CD8-positive, alpha-beta memory T cell (primary cell): Measurements from ENCODE around the gene ERGIC1. TPM values are rescaled to one million over a fixed set of nuclear protein-coding genes. Genes with fewer than 3 reads are reported as not detected.
A peak's percentile ranks its signal among the peaks of the same experiment; 100 is the strongest.

ENCODE experiments used
- CTCF ChIA-PET: fragments of 350-600 bp; sonication (Branson Sonifier 250); formaldehyde crosslinking; loops from one replicate; lab custom pipeline; 2021; ENCODE audit warnings: antibody characterized with exemption; lab: Charles Lee
- POLR2A ChIA-PET: fragments of 350-600 bp; sonication (Branson Sonifier 250); formaldehyde crosslinking; loops from one replicate; lab custom pipeline; 2021; ENCODE audit warnings: antibody characterized with exemption; lab: Charles Lee
- DNase-seq, 5 donors: peaks; one replicate each; pipeline versions ENCODE4 v3.0.0 to v3.0.0-alpha.2; 2020 to 2022; ENCODE audit warnings: mixed read lengths in 1 of 5
- H3K27ac ChIP-seq: one replicate; pipeline ENCODE4 v1.7.0; 2013; ENCODE audit warnings: low read depth, mild to moderate bottlenecking, low read length, moderate library complexity
- H3K27me3 ChIP-seq: 2 replicates; pipeline ENCODE4 v1.7.0; 2013; ENCODE audit warnings: low read length, mild to moderate bottlenecking; ENCODE audit not compliant: insufficient read depth, poor library complexity, severe bottlenecking
- H3K36me3 ChIP-seq: 2 replicates; pipeline ENCODE4 v1.7.0; 2013; ENCODE audit warnings: mild to moderate bottlenecking, low read length, moderate library complexity; ENCODE audit not compliant: insufficient read depth
- H3K4me1 ChIP-seq: 2 replicates; pipeline ENCODE4 v1.7.0; 2013; ENCODE audit warnings: mild to moderate bottlenecking, low read length, moderate library complexity; ENCODE audit not compliant: insufficient read depth
- H3K4me3 ChIP-seq: 2 replicates; pipeline ENCODE4 v1.7.0; 2013; ENCODE audit warnings: mild to moderate bottlenecking, low read length
- H3K9me3 ChIP-seq: 2 replicates; pipeline ENCODE4 v1.7.0; 2013; ENCODE audit warnings: mild to moderate bottlenecking, low read length
- H3K27ac Mint-ChIP-seq, 8 donors: one replicate each; pipeline ENCODE4 v1.8.0; 2020 to 2021; ENCODE audit warnings: mixed read lengths in 8 of 8, mild to moderate bottlenecking in 6 of 8, inconsistent platforms in 3 of 8, moderate library complexity in 3 of 8
- H3K27me3 Mint-ChIP-seq, 2 donors: one replicate each; pipeline ENCODE4 v1.8.0; 2020 to 2021; ENCODE audit warnings: mixed read lengths in 2 of 2, mild to moderate bottlenecking in 1 of 2, moderate library complexity in 1 of 2
- H3K36me3 Mint-ChIP-seq, 3 donors: one replicate each; pipeline ENCODE4 v1.8.0; 2020 to 2021; ENCODE audit warnings: mixed read lengths in 3 of 3, inconsistent platforms in 1 of 3, mild to moderate bottlenecking in 1 of 3
- H3K4me1 Mint-ChIP-seq, 3 donors: one replicate each; pipeline ENCODE4 v1.8.0; 2020 to 2021; ENCODE audit warnings: mixed read lengths in 3 of 3, inconsistent platforms in 1 of 3, mild to moderate bottlenecking in 1 of 3
- H3K4me3 Mint-ChIP-seq, 7 donors: one replicate each; pipeline ENCODE4 v1.8.0; 2020 to 2021; ENCODE audit warnings: mixed read lengths in 7 of 7, mild to moderate bottlenecking in 6 of 7, moderate library complexity in 4 of 7, inconsistent platforms in 2 of 7
- H3K9me3 Mint-ChIP-seq, 5 donors: one replicate each; pipeline ENCODE4 v1.8.0; 2020 to 2022; ENCODE audit warnings: mixed read lengths in 5 of 5, mild to moderate bottlenecking in 3 of 5, moderate library complexity in 2 of 5, inconsistent platforms in 1 of 5
- polyA plus RNA-seq: library from polyadenylated mRNA; unstranded; fragments of 300-500 nt; fragmentation: Illumina TruSeq; gene quantifications from one replicate; pipeline ENCODE4 v1.2.3, GENCODE V29; 2021
- total RNA-seq, 2 experiments: library from RNA; stranded (reverse); gene quantifications; one replicate each; pipeline ENCODE4 v1.2.3, GENCODE V29; 2021

The ERGIC1 gene
- total and polyA plus RNA-seq, 3 experiments from 2014 or later = 25.9 to 39.9 (median 39.7) TPM

DNA sequence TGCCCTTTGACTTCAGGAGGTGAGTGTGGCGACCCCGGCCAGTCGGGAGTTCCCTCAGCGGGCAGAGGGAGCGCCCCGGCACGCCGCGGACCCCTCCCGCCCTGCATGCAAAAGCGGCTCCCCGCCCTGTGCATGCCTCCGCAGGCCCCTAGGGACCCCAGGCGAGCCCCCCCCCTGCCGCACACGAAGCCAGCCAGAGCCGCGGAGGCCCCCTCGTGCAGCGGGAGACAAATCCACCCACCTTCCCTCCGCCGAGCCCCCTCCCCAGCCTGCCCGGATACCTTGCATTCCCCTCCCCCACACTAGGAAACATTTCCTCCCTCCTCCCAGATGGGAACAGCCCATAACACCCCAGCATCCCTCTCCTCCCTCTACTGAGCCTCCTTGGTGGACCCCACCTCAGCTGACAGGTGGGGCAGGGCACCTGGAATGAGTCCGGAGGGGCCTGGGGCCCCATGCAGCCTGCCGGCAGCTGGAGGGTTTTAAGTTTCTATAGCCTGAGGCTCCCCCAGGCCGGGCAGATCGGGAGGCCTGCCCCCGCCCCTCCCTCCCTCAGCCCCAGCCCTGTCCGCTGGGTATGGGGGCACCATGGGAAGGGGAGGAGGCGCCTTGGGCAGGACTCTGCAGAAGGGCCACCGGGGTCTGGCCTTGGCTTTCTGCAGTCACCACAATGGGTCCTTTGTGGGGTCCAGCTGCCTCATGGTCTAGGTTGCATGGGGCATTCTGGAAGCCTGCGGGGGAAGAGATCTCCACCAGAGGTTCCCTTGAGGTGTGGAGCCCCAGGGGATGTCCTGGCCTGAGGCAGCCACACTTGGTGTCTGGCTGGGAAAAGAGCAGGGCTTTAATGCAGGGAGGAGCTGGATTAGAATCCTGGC lies 601 bp downstream of the ERGIC1 start:
- POLR2A ChIA-PET = interaction anchor here (1.2 to 3.3 kb wide), 2 partner anchors 63 to 64 kb away, joined by 3 to 26 read pairs; partner anchors contain the start of gene DUSP1
- peak overlapping the region; percentile 87 to 96 (median 91) for H3K4me3 Mint-ChIP-seq
- peaks cover 0 to 3% (median 0%) of the 10 kb centered on the region in 3 donors for H3K36me3 Mint-ChIP-seq
- Histone ChIP-seq H3K4me3 (peak overlapping the region; percentile 54), H3K27ac (peak overlapping the region; percentile 54), H3K27me3 (no peaks in the 10 kb centered on the region), H3K4me1 (peaks cover 36% of the 10 kb centered on the region), H3K9me3 (no peaks in the 10 kb centered on the region), H3K36me3 (no peaks in the 10 kb centered on the region)
- peak overlapping the region; percentile 59 to 97 (median 90) for H3K27ac Mint-ChIP-seq
- H3K27me3 Mint-ChIP-seq = no peaks in the 10 kb centered on the region
- peaks cover 37 to 48% (median 41%) of the 10 kb centered on the region in 3 donors for H3K4me1 Mint-ChIP-seq
- peak in 1 of 5 donors; percentile 14 for DNase-seq
- H3K9me3 Mint-ChIP-seq = no peaks in the 10 kb centered on the region
- CTCF ChIA-PET = interaction anchor here (1.0 to 6.4 kb wide), 2 partner anchors 63 to 120 kb away, joined by 3 to 55 read pairs; partner anchors contain the start of gene DUSP1

DNA sequence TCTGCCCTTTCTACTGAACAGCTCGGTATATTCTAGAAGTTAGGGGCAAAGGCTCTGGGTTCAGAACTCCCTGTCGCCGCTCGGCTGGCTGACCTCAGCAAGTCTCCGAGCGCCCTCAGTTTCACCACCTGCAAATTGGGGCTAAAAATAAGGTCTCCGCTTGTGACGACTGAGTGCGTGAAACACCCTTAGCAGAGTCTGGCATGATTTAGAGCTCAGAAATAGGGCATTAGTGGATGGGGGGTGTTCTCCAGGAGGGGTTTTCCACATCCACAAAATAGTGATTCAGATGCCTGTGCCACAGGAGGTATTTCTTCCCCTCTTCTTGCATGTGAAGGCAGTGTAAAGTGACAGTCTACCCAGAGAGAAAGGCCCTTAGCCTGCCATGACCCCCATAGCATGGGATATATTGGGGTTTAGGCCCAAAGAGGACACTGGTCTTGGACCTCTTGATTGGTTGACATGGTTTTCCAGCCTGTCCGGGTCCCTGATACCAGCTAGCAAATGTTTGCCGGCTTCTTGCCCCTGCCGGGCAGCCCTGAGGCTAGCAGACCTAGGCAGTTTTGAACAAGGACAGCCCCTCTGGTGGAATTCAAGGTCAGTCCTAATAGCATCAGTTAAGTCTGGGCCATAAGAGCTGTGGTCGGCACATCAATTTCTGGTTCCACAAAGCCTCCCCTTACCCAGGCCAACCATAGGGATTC lies 1.4 kb downstream of the ERGIC1 start:
- Histone ChIP-seq H3K27ac (peak overlapping the region; percentile 54), H3K4me3 (peak overlapping the region; percentile 54), H3K27me3 (no peaks in the 10 kb centered on the region), H3K36me3 (no peaks in the 10 kb centered on the region), H3K9me3 (no peaks in the 10 kb centered on the region), H3K4me1 (peaks cover 36% of the 10 kb centered on the region)
- POLR2A ChIA-PET = interaction anchor here (3.3 kb wide), 1 partner anchor 64 kb away, joined by 26 read pairs; the partner anchor contains the start of gene DUSP1
- Mint-ChIP-seq H3K27ac (peak overlapping the region; percentile 79 to 97 (median 90)), H3K27me3 (no peaks in the 10 kb centered on the region), H3K9me3 (no peaks in the 10 kb centered on the region), H3K4me1 (peaks cover 43 to 52% (median 45%) of the 10 kb centered on the region in 3 donors), H3K4me3 (peak overlapping the region; percentile 87 to 96 (median 91)), H3K36me3 (peaks cover 0 to 6% (median 0%) of the 10 kb centered on the region in 3 donors)
- DNase-seq = peak in 2 of 5 donors; percentile 15 to 37
- CTCF ChIA-PET = interaction anchor here (0.9 to 6.4 kb wide), 3 partner anchors 64 to 120 kb away, joined by 3 to 55 read pairs (median 5); partner anchors contain the start of gene DUSP1

GRCh38 chr5:172835994-172836356 lies 1.9 kb downstream of the ERGIC1 start:
- H3K27me3 Mint-ChIP-seq = no peaks in the 10 kb centered on the region
- H3K27ac Mint-ChIP-seq = peak overlapping the region; percentile 79 to 97 (median 92)
- H3K4me1 ChIP-seq = peaks cover 36% of the 10 kb centered on the region

GRCh38 chr5:172837640-172838039 lies 3.6 kb downstream of the ERGIC1 start:
- Histone ChIP-seq H3K27ac (no peak overlapping the region), H3K4me1 (peaks cover 36% of the 10 kb centered on the region), H3K36me3 (no peaks in the 10 kb centered on the region), H3K27me3 (no peaks in the 10 kb centered on the region), H3K9me3 (no peaks in the 10 kb centered on the region), H3K4me3 (peak overlapping the region; percentile 24)
- Mint-ChIP-seq H3K4me1 (peaks cover 50 to 65% (median 56%) of the 10 kb centered on the region in 3 donors), H3K27me3 (no peaks in the 10 kb centered on the region), H3K36me3 (peaks cover 3 to 21% (median 5%) of the 10 kb centered on the region in 3 donors), H3K27ac (peak overlapping the region; percentile 78 to 97 (median 92)), H3K4me3 (peak overlapping the region; percentile 50 to 87 (median 69)), H3K9me3 (no peaks in the 10 kb centered on the region)
- ChIA-PET POLR2A (interaction anchor here (3.3 kb wide), 1 partner anchor 66 kb away, joined by 26 read pairs; the partner anchor contains the start of gene DUSP1), CTCF (interaction anchor here (1.4 to 6.4 kb wide), 2 partner anchors 66 to 95 kb away, joined by 3 to 55 read pairs; partner anchors contain the start of gene DUSP1)
- DNase-seq = peak; percentile 16 to 75 (median 65)

More at GRCh38 chr5:172835994-172836356, 1.9 kb downstream of the ERGIC1 start:
- Mint-ChIP-seq H3K9me3 (no peaks in the 10 kb centered on the region), H3K36me3 (peaks cover 0 to 12% (median 3%) of the 10 kb centered on the region in 3 donors), H3K4me3 (peak overlapping the region; percentile 87 to 96 (median 91)), H3K4me1 (peaks cover 46 to 57% (median 48%) of the 10 kb centered on the region in 3 donors)
- Histone ChIP-seq H3K27me3 (no peaks in the 10 kb centered on the region), H3K27ac (no peak overlapping the region), H3K36me3 (no peaks in the 10 kb centered on the region), H3K4me3 (no peak overlapping the region), H3K9me3 (no peaks in the 10 kb centered on the region)
- no peak for DNase-seq
- CTCF ChIA-PET = interaction anchor here (0.9 to 6.4 kb wide), 2 partner anchors 64 to 119 kb away, joined by 5 to 55 read pairs; partner anchors contain the start of gene DUSP1
- POLR2A ChIA-PET = interaction anchor here (3.3 kb wide), 1 partner anchor 64 kb away, joined by 26 read pairs; the partner anchor contains the start of gene DUSP1

- peak overlapping the region in 6 of 7 donors; percentile 61 to 87 (median 72) for H3K4me3 Mint-ChIP-seq
- H3K27me3 Mint-ChIP-seq = no peaks in the 10 kb centered on the region
- Histone ChIP-seq H3K9me3 (no peaks in the 10 kb centered on the region), H3K27me3 (no peaks in the 10 kb centered on the region), H3K4me1 (peaks cover 33% of the 10 kb centered on the region), H3K27ac (no peak overlapping the region), H3K4me3 (peak overlapping the region; percentile 24), H3K36me3 (no peaks in the 10 kb centered on the region)
- CTCF ChIA-PET = interaction anchor here (1.0 to 6.4 kb wide), 3 partner anchors 9 to 67 kb away, joined by 3 to 55 read pairs (median 4); partner anchors contain the start of gene DUSP1
- peaks cover 52 to 65% (median 59%) of the 10 kb centered on the region in 3 donors for H3K4me1 Mint-ChIP-seq
- DNase-seq = no peak
- peaks cover 3 to 21% (median 7%) of the 10 kb centered on the region in 3 donors for H3K36me3 Mint-ChIP-seq
- H3K27ac Mint-ChIP-seq = peak overlapping the region; percentile 47 to 97 (median 90)
- POLR2A ChIA-PET = interaction anchor here (1.2 kb wide), 1 partner anchor 34 kb away, joined by 4 read pairs; no protein-coding TSS in a partner anchor
- H3K9me3 Mint-ChIP-seq = no peaks in the 10 kb centered on the region
Observed at GRCh38 chr5:172838151-172838875, 4.3 kb downstream of the ERGIC1 start.

DNA sequence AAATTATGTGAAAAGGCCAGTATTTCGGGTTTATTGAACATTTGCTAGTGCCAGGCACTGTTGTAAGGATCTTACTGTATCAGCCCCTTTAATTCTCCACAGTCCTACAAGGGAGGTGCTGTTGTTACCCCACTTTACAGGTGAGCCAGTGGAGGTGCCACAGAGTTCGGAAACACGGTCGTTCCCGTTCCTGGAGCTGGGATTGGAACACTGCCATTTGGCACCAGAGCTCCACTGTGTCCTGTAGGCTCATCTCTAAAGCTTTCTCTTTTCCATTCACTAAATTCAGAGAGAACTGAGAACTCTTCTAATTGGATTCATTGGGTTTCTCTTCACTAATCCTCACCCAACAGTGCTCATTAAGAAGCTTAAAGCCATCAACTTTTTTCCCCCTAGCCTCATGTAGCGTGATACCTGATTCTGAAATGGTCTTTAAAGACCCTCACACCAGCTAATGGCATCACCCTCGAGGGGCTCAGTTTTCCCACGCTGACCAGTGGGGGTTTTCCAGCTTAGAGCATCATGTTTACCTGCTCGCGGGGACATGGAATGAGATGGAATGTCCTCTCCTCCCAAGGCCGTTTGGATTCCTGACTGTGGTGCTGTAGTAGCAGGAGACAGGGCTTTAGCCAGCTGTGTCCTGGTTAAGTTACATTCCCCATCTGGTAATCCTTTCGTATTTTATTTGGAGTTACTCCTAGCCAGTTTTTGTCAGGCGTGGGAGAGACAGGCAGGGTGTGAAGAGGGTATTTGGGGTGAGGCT lies 5.8 kb downstream of the ERGIC1 start:
- H3K9me3 Mint-ChIP-seq = no peaks in the 10 kb centered on the region
- no peaks in the 10 kb centered on the region for H3K36me3 ChIP-seq
- H3K4me3 Mint-ChIP-seq = no peak overlapping the region
- no peaks in the 10 kb centered on the region for H3K27me3 ChIP-seq
- ChIA-PET POLR2A (interaction anchor here (0.9 to 1.2 kb wide), 2 partner anchors 36 to 68 kb away, joined by 3 to 4 read pairs; no protein-coding TSS in a partner anchor), CTCF (interaction anchor here (1.0 to 6.4 kb wide), 5 partner anchors 8 to 123 kb away, joined by 3 to 55 read pairs (median 3); partner anchors contain the start of gene DUSP1)
- no peak for DNase-seq
- H3K36me3 Mint-ChIP-seq = peaks cover 3 to 27% (median 10%) of the 10 kb centered on the region in 3 donors
- H3K4me1 Mint-ChIP-seq = peaks cover 53 to 70% (median 66%) of the 10 kb centered on the region in 3 donors
- H3K4me1 ChIP-seq = peaks cover 32% of the 10 kb centered on the region
- H3K27ac Mint-ChIP-seq = peak overlapping the region in 5 of 8 donors; percentile 55 to 92 (median 78)
- H3K9me3 ChIP-seq = no peaks in the 10 kb centered on the region
- no peak overlapping the region for H3K27ac ChIP-seq
- no peak overlapping the region for H3K4me3 ChIP-seq
- no peaks in the 10 kb centered on the region for H3K27me3 Mint-ChIP-seq
